ENCODE results near the gene PPP2R2D. TPM values are rescaled to one million over a fixed set of nuclear protein-coding genes. Genes with fewer than 3 reads are reported as not detected.
"Not testable (repeated sequence)": the region's sequence is repeated elsewhere in the genome, so short reads cannot be mapped to it uniquely, and the experiment has no call there.

Gene PPP2R2D
- total RNA-seq, 1 experiment from 2014 or later: 39.1 TPM

GRCh38 chr10:131882590-131883451, 18.0 kb upstream of the PPP2R2D start:
- DNase-seq (ENCODE audit: low read depth): no peak
- in situ Hi-C loops (cut with HindIII; ENCODE audit: low pct_unique_long_range_greater_than_20kb, low sequenced_read_pairs): no loop called here

- in situ Hi-C loops (cut with HindIII; ENCODE audit: low pct_unique_long_range_greater_than_20kb, low sequenced_read_pairs); DNase-seq (ENCODE audit: low read depth): not testable (repeated sequence)
Measured at GRCh38 chr10:131883621-131884393, 17.0 kb upstream of the PPP2R2D start.

GRCh38 chr10:131885391-131886165, 15.2 kb upstream of the PPP2R2D start:
- in situ Hi-C loops (cut with HindIII; ENCODE audit: low pct_unique_long_range_greater_than_20kb, low sequenced_read_pairs): no loop called here
- peak; percentile 57 for DNase-seq (ENCODE audit: low read depth)

- DNase-seq (ENCODE audit: low read depth): no peak
- in situ Hi-C loops (cut with HindIII; ENCODE audit: low pct_unique_long_range_greater_than_20kb, low sequenced_read_pairs): no loop called here
Measured at GRCh38 chr10:131886237-131886636, 14.6 kb upstream of the PPP2R2D start.

GRCh38 chr10:131888186-131888604, 12.6 kb upstream of the PPP2R2D start:
- in situ Hi-C loops (cut with HindIII; ENCODE audit: low pct_unique_long_range_greater_than_20kb, low sequenced_read_pairs): no loop called here
- DNase-seq (ENCODE audit: low read depth): peak; percentile 77

GRCh38 chr10:131889755-131890154, 11.1 kb upstream of the PPP2R2D start:
- DNase-seq (ENCODE audit: low read depth): no peak
- in situ Hi-C loops (cut with HindIII; ENCODE audit: low pct_unique_long_range_greater_than_20kb, low sequenced_read_pairs): no loop called here

GRCh38 chr10:131890276-131891195, 10.3 kb upstream of the PPP2R2D start:
- in situ Hi-C loops (cut with HindIII; ENCODE audit: low pct_unique_long_range_greater_than_20kb, low sequenced_read_pairs): no loop called here
- no peak for DNase-seq (ENCODE audit: low read depth)

GRCh38 chr10:131891196-131891928, 9.4 kb upstream of the PPP2R2D start:
- DNase-seq (ENCODE audit: low read depth): no peak
- in situ Hi-C loops (cut with HindIII; ENCODE audit: low pct_unique_long_range_greater_than_20kb, low sequenced_read_pairs): no loop called here

- DNase-seq (ENCODE audit: low read depth): no peak
- in situ Hi-C loops (cut with HindIII; ENCODE audit: low pct_unique_long_range_greater_than_20kb, low sequenced_read_pairs): no loop called here
Measured at GRCh38 chr10:131891929-131892805, 8.6 kb upstream of the PPP2R2D start.

GRCh38 chr10:131892806-131893675, 7.8 kb upstream of the PPP2R2D start:
- DNase-seq (ENCODE audit: low read depth): no peak
- in situ Hi-C loops (cut with HindIII; ENCODE audit: low pct_unique_long_range_greater_than_20kb, low sequenced_read_pairs): no loop called here

- no peak for DNase-seq (ENCODE audit: low read depth)
- in situ Hi-C loops (cut with HindIII; ENCODE audit: low pct_unique_long_range_greater_than_20kb, low sequenced_read_pairs): no loop called here
Measured at GRCh38 chr10:131895116-131895515, 5.7 kb upstream of the PPP2R2D start.

- in situ Hi-C loops (cut with HindIII; ENCODE audit: low pct_unique_long_range_greater_than_20kb, low sequenced_read_pairs): no loop called here
- no peak for DNase-seq (ENCODE audit: low read depth)
Measured at GRCh38 chr10:131896403-131896802, 4.4 kb upstream of the PPP2R2D start.

- in situ Hi-C loops (cut with HindIII; ENCODE audit: low pct_unique_long_range_greater_than_20kb, low sequenced_read_pairs): no loop called here
- no peak for DNase-seq (ENCODE audit: low read depth)
Measured at GRCh38 chr10:131897297-131897899, 3.4 kb upstream of the PPP2R2D start.

GRCh38 chr10:131898061-131898460, 2.7 kb upstream of the PPP2R2D start:
- no peak for DNase-seq (ENCODE audit: low read depth)
- in situ Hi-C loops (cut with HindIII; ENCODE audit: low pct_unique_long_range_greater_than_20kb, low sequenced_read_pairs): no loop called here

- in situ Hi-C loops (cut with HindIII; ENCODE audit: low pct_unique_long_range_greater_than_20kb, low sequenced_read_pairs): no loop called here
- DNase-seq (ENCODE audit: low read depth): no peak
Measured at GRCh38 chr10:131898713-131899112, 2.1 kb upstream of the PPP2R2D start.

Measured in Caki2 (cell line).